GM18498 (cell line): ENCODE data around the gene CRIP2.

Experiments used
- ATAC-seq: cut with Tn5 transposase; IDR thresholded peaks from one replicate; pipeline ENCODE4 v1.9.1; 2021; ENCODE audit warnings: mild to moderate bottlenecking, moderate library complexity; ENCODE audit not compliant: unreplicated experiment

CRIP2 gene

DNA sequence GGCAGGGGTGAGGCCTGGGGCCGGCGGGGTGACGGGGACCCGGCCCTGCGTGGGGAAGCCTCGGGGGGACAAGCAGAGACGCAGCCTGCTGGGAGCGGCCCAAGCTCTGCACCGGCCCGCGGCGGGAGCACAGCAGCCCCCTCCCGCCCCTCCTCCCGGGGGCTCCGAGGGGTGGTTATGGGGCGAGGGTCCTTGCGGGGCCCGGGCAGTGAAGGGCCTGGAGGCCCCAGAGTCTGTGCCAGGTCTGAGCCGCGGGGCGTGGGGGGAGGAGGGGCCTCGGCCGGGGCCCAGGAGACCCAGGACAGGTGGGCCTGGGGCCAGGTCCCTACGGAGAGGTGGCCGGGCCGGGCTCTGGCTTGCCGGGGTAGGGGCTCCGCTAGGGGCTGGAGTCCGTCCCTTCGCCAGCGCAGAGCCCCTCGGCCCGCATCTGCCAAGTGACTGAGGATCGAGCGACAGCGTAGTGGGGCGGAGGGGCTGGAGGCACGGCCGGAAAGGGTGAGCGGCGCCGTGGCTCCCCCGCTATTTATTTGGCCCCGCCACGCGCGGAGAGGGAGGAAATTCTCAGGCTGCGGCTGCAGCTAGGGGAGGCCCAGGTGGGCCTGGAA lies 52.3 kb downstream of the CRIP2 start:
- no peak for ATAC-seq

DNA sequence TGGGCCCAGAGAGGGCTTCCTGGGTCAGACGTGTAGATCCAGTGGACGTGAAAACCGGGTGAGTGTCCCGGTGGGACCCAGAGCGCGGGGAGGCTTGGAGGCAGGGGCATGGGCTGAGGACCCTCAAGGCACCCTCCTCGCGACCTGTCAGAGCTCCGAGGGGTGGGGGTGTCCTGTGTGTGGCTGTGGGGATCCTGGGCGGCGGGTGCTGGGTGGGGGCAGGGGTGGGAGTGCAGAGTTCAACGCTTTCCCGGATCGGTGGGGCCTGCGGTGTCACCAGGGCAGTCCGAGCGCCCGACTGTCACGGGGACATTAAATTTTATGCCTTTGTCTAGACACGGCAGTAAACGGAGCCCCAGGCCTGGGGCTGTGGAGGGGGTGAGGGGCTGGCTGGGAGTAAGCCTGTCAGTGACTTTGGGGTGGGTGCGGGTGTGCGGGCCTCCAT lies 52.8 kb downstream of the CRIP2 start:
- ATAC-seq, result no peak

DNA sequence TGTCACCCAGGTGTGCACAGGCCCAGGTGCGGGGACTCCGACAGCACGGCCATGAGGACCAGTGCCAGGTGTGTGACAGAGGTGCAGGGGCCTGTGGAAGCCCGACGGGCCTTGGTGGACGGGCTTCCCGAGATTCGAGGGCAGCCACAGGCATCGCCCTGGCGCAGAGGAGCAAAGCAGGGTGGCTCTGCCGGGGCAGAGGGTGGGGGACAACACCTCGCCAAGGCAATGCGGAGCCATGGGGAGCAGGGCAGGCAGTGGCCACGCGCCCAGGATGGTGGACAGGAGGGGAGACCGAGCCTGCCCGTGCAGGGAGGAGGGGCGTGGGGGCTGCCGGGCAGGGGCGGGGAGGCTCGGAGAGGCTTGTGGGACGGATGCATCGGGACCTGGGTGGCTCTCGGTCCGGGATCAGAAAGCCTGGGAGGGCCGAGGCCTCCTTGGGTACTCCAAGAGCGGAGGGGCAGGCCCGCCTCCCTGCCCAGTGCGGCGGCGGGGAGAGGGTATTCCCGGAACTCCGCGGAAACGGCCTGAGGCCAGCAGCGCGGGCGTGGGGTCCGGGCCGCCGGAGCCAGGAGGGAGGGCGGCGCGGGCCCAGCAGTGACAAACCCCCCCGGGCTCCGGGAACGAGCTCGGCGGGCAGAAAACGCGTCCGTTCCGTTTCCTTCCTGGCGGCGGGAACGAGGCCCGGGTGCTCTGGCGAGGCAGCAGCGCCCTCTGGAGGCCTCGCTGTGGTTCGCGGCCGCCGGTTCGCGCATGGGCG lies 53.4 kb downstream of the CRIP2 start:
- peak; percentile 45 for ATAC-seq

DNA sequence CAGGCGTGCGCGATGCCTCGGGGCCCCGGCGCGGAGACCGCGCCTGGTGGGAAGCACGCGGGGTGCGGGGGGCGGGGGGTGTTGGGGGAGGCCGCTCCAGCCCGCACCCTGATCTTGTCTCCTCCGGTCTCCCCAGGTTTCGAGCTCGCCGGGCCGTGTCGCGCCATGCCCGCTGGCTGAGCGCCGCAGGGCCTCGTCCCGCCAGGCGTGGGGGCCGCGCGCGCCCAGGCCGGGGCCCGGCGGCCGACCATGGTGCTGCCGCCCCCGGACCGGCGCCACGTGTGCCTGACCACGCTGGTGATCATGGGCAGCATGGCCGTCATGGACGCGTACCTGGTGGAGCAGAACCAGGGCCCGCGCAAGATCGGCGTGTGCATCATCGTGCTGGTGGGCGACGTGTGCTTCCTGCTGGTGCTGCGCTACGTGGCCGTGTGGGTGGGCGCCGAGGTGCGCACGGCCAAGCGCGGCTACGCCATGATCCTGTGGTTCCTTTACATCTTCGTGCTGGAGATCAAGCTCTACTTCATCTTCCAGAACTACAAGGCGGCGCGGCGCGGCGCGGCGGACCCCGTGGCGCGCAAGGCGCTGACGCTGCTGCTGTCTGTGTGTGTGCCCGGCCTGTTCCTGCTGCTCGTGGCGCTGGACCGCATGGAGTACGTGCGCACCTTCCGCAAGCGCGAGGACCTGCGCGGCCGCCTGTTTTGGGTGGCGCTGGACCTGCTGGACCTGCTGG lies 54.1 kb downstream of the CRIP2 start:
- no peak for ATAC-seq

DNA sequence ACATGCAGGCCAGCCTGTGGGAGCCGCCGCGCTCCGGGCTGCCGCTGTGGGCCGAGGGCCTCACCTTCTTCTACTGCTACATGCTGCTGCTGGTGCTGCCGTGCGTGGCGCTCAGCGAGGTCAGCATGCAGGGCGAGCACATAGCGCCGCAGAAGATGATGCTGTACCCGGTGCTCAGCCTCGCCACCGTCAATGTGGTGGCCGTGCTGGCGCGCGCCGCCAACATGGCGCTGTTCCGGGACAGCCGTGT lies 54.6 kb downstream of the CRIP2 start:
- no peak for ATAC-seq
